Skeletal muscle tissue (tissue), 4 donors: ENCODE data around the gene STT3B. TPM values are rescaled to one million over a fixed set of nuclear protein-coding genes. Genes with fewer than 3 reads are reported as not detected.

Experiments used
- H3K27ac ChIP-seq: one replicate; pipeline ENCODE4 v1.7.0; 2013; ENCODE audit warnings: mild to moderate bottlenecking, low read depth, low read length, inconsistent platforms
- H3K27me3 ChIP-seq, 3 donors: one replicate each; pipeline ENCODE4 v1.7.0; 2013; ENCODE audit warnings: low read length in 3 of 3; ENCODE audit not compliant: control insufficient read depth in 3 of 3, insufficient read depth in 3 of 3
- H3K36me3 ChIP-seq, 3 donors: one replicate each; pipeline ENCODE4 v1.7.0; 2013; ENCODE audit warnings: low read length in 3 of 3; ENCODE audit not compliant: control insufficient read depth in 3 of 3, insufficient read depth in 3 of 3
- H3K4me1 ChIP-seq, 3 donors: one replicate each; pipeline ENCODE4 v1.7.0; 2013; ENCODE audit warnings: low read length in 3 of 3, mild to moderate bottlenecking in 3 of 3; ENCODE audit not compliant: control insufficient read depth in 3 of 3, insufficient read depth in 3 of 3
- H3K4me3 ChIP-seq, 3 donors: one replicate each; pipeline ENCODE4 v1.7.0; 2013; ENCODE audit warnings: low read length in 3 of 3
- H3K9ac ChIP-seq, 3 donors: one replicate each; pipeline ENCODE4 v1.7.0; 2013; ENCODE audit warnings: low read length in 3 of 3, mild to moderate bottlenecking in 3 of 3, moderate library complexity in 2 of 3, low read depth in 1 of 3
- H3K9me3 ChIP-seq, 3 donors: one replicate each; pipeline ENCODE4 v1.7.0; 2013; ENCODE audit warnings: low read length in 3 of 3; ENCODE audit not compliant: control insufficient read depth in 3 of 3
- total RNA-seq: library from RNA; depleted of rRNA; stranded (reverse); fragments of >200 nt; gene quantifications from one replicate; pipeline ENCODE4 v1.2.3, GENCODE V29; 2014
- donor health status: Osteomylitis.

Gene STT3B
- total RNA-seq, 1 donor from 2014 or later = 148 TPM

- Histone ChIP-seq H3K4me1 (no peaks in the 10 kb centered on the region), H3K27ac (no peak overlapping the region), H3K9ac (no peak overlapping the region), H3K36me3 (no peaks in the 10 kb centered on the region), H3K27me3 (no peaks in the 10 kb centered on the region), H3K9me3 (no peaks in the 10 kb centered on the region), H3K4me3 (no peak overlapping the region)
Observed at GRCh38 chr3:31515486-31516284, 17.0 kb upstream of the STT3B start.

- H3K27me3 ChIP-seq = no peaks in the 10 kb centered on the region
- H3K4me1 ChIP-seq = no peaks in the 10 kb centered on the region
- H3K4me3 ChIP-seq = no peak overlapping the region
- H3K27ac ChIP-seq = no peak overlapping the region
- H3K9me3 ChIP-seq = no peaks in the 10 kb centered on the region
- H3K36me3 ChIP-seq = no peaks in the 10 kb centered on the region
- no peak overlapping the region for H3K9ac ChIP-seq
Observed at GRCh38 chr3:31516757-31517156, 16.0 kb upstream of the STT3B start.

- Histone ChIP-seq H3K4me1 (no peaks in the 10 kb centered on the region), H3K27me3 (no peaks in the 10 kb centered on the region), H3K9me3 (no peaks in the 10 kb centered on the region), H3K36me3 (no peaks in the 10 kb centered on the region), H3K4me3 (no peak overlapping the region), H3K9ac (no peak overlapping the region), H3K27ac (no peak overlapping the region)
Observed at GRCh38 chr3:31521468-31521867, 11.3 kb upstream of the STT3B start.

- Histone ChIP-seq H3K4me1 (no peaks in the 10 kb centered on the region), H3K4me3 (no peak overlapping the region), H3K9ac (no peak overlapping the region), H3K9me3 (no peaks in the 10 kb centered on the region), H3K27me3 (no peaks in the 10 kb centered on the region), H3K36me3 (no peaks in the 10 kb centered on the region), H3K27ac (no peak overlapping the region)
Observed at GRCh38 chr3:31522152-31522551, 10.6 kb upstream of the STT3B start.

- Histone ChIP-seq H3K36me3 (no peaks in the 10 kb centered on the region), H3K27ac (no peak overlapping the region), H3K4me1 (no peaks in the 10 kb centered on the region), H3K27me3 (no peaks in the 10 kb centered on the region), H3K4me3 (no peak overlapping the region), H3K9me3 (no peaks in the 10 kb centered on the region), H3K9ac (no peak overlapping the region)
Observed at GRCh38 chr3:31523543-31523942, 9.2 kb upstream of the STT3B start.

- Histone ChIP-seq H3K9ac (no peak overlapping the region), H3K9me3 (no peaks in the 10 kb centered on the region), H3K27ac (no peak overlapping the region), H3K36me3 (peaks cover 0 to 3% (median 0%) of the 10 kb centered on the region in 3 donors), H3K4me1 (peaks cover 0 to 4% (median 0%) of the 10 kb centered on the region in 3 donors), H3K4me3 (no peak overlapping the region), H3K27me3 (no peaks in the 10 kb centered on the region)
Observed at GRCh38 chr3:31525532-31525931, 7.2 kb upstream of the STT3B start.

GRCh38 chr3:31529421-31529820 is 3.3 kb upstream of the STT3B start:
- Histone ChIP-seq H3K27me3 (no peaks in the 10 kb centered on the region), H3K4me3 (no peak overlapping the region)

GRCh38 chr3:31530039-31530959 is 2.4 kb upstream of the STT3B start:
- Histone ChIP-seq H3K27ac (no peak overlapping the region), H3K4me3 (peak overlapping the region in 1 of 3 donors; percentile 92), H3K9ac (peak overlapping the region; percentile 95 to 96 (median 96)), H3K36me3 (peaks cover 0 to 3% (median 0%) of the 10 kb centered on the region in 3 donors), H3K9me3 (no peaks in the 10 kb centered on the region), H3K4me1 (peaks cover 0 to 17% (median 6%) of the 10 kb centered on the region in 3 donors), H3K27me3 (no peaks in the 10 kb centered on the region)

More at GRCh38 chr3:31529421-31529820, 3.3 kb upstream of the STT3B start:
- Histone ChIP-seq H3K9ac (no peak overlapping the region), H3K4me1 (peaks cover 0 to 13% (median 6%) of the 10 kb centered on the region in 3 donors), H3K27ac (no peak overlapping the region), H3K9me3 (no peaks in the 10 kb centered on the region), H3K36me3 (peaks cover 0 to 3% (median 0%) of the 10 kb centered on the region in 3 donors)

GRCh38 chr3:31530960-31531335 is 1.8 kb upstream of the STT3B start:
- Histone ChIP-seq H3K27ac (peak overlapping the region; percentile 98), H3K9ac (peak overlapping the region; percentile 95 to 96 (median 96)), H3K4me3 (peak overlapping the region; percentile 89 to 92 (median 89))

More at GRCh38 chr3:31530960-31531335, 1.8 kb upstream of the STT3B start:
- H3K9me3 ChIP-seq = no peaks in the 10 kb centered on the region
- peaks cover 0 to 22% (median 6%) of the 10 kb centered on the region in 3 donors for H3K4me1 ChIP-seq
- H3K27me3 ChIP-seq = no peaks in the 10 kb centered on the region
- peaks cover 0 to 3% (median 0%) of the 10 kb centered on the region in 3 donors for H3K36me3 ChIP-seq
